DND-41 (cell line): ENCODE data around the gene FAM180A.

Source experiments
- ATAC-seq: fragments of 200-7000 bp; cut with Tn5 transposase; 3 replicates; pipeline ENCODE4 v1.9.1; 2021; ENCODE audit warnings: low read depth; ENCODE audit not compliant: insufficient read depth
- DNase-seq: peaks from one replicate; pipeline ENCODE4 v3.0.0-alpha.2; 2020
- H2AFZ ChIP-seq: 2 replicates; pipeline ENCODE4 v1.6.0; 2012; ENCODE audit warnings: low read depth, low read length
- H3K27ac ChIP-seq: 2 replicates; pipeline ENCODE4 v1.5.1; 2012; ENCODE audit warnings: low read length, inconsistent platforms
- H3K27me3 ChIP-seq: fragments of 200-600 bp; sonication (generic); 2 replicates; pipeline ENCODE4 v1.6.0; 2012; ENCODE audit warnings: low read length, mild to moderate bottlenecking, inconsistent platforms; ENCODE audit not compliant: insufficient read depth, poor library complexity
- H3K36me3 ChIP-seq: 2 replicates; pipeline ENCODE4 v1.5.1; 2012; ENCODE audit warnings: low read length, inconsistent platforms; ENCODE audit not compliant: insufficient read depth
- H3K4me1 ChIP-seq: 2 replicates; pipeline ENCODE4 v1.5.1; 2012; ENCODE audit warnings: mild to moderate bottlenecking, low read length; ENCODE audit not compliant: insufficient read depth
- H3K4me2 ChIP-seq: 2 replicates; pipeline ENCODE4 v1.6.0; 2012; ENCODE audit warnings: mild to moderate bottlenecking, moderate library complexity, low read length, inconsistent platforms; ENCODE audit not compliant: insufficient read depth
- H3K4me3 ChIP-seq, 2 experiments: fragments of 200-600 bp in 1 of 2; shearing (Covaris generic) in 1 of 2; 2 replicates each; pipeline ENCODE4 v1.5.1; 2012 to 2016; ENCODE audit warnings: inconsistent platforms in 2 of 2, low read length in 2 of 2, mild to moderate bottlenecking in 2 of 2, low read depth in 1 of 2, moderate library complexity in 1 of 2
- H3K79me2 ChIP-seq: 2 replicates; pipeline ENCODE4 v1.6.0; 2012; ENCODE audit warnings: low read length, inconsistent platforms; ENCODE audit not compliant: insufficient read depth
- H3K9ac ChIP-seq: 2 replicates; pipeline ENCODE4 v1.6.0; 2012; ENCODE audit warnings: low read depth, mild to moderate bottlenecking, inconsistent platforms, low read length, moderate library complexity
- H3K9me3 ChIP-seq: 2 replicates; pipeline ENCODE4 v1.5.1; 2012; ENCODE audit warnings: low read length, moderate library complexity, mild to moderate bottlenecking, inconsistent platforms; ENCODE audit not compliant: insufficient read depth, severe bottlenecking
- H4K20me1 ChIP-seq: 2 replicates; pipeline ENCODE4 v1.6.0; 2012; ENCODE audit warnings: low read length; ENCODE audit not compliant: insufficient read depth
- EZH2 ChIP-seq: IDR thresholded peaks from 3 replicates; pipeline ENCODE4 v1.6.1; 2012; ENCODE audit warnings: borderline replicate concordance, low read depth, mild to moderate bottlenecking, moderate library complexity, low read length, inconsistent platforms; ENCODE audit not compliant: severe bottlenecking
- TF ChIP-seq, protein P1 (sequence below): IDR thresholded peaks from 2 replicates; pipeline ENCODE4 v1.5.1; 2012; ENCODE audit warnings: borderline replicate concordance, low read length, moderate library complexity, mild to moderate bottlenecking; ENCODE audit not compliant: poor library complexity, severe bottlenecking; ENCODE audit errors: extremely low read depth

Gene FAM180A

GRCh38 chr7:135790371-135790977 is 41.9 kb upstream of the FAM180A start:
- Histone ChIP-seq H3K4me2 (no peak overlapping the region), H3K36me3 (no peaks in the 10 kb centered on the region), H3K27me3 (no peaks in the 10 kb centered on the region), H3K9me3 (no peaks in the 10 kb centered on the region), H3K4me1 (no peaks in the 10 kb centered on the region), H3K27ac (no peak overlapping the region), H2AFZ (no peak overlapping the region), H3K4me3 (no peak overlapping the region), H4K20me1 (no peaks in the 10 kb centered on the region), H3K9ac (no peak overlapping the region), H3K79me2 (no peaks in the 10 kb centered on the region)
- no peak for TF ChIP-seq EZH2
- TF ChIP-seq, protein P1, sequence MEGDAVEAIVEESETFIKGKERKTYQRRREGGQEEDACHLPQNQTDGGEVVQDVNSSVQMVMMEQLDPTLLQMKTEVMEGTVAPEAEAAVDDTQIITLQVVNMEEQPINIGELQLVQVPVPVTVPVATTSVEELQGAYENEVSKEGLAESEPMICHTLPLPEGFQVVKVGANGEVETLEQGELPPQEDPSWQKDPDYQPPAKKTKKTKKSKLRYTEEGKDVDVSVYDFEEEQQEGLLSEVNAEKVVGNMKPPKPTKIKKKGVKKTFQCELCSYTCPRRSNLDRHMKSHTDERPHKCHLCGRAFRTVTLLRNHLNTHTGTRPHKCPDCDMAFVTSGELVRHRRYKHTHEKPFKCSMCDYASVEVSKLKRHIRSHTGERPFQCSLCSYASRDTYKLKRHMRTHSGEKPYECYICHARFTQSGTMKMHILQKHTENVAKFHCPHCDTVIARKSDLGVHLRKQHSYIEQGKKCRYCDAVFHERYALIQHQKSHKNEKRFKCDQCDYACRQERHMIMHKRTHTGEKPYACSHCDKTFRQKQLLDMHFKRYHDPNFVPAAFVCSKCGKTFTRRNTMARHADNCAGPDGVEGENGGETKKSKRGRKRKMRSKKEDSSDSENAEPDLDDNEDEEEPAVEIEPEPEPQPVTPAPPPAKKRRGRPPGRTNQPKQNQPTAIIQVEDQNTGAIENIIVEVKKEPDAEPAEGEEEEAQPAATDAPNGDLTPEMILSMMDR, result no peak
- ATAC-seq (no peak), DNase-seq (no peak)

DNA sequence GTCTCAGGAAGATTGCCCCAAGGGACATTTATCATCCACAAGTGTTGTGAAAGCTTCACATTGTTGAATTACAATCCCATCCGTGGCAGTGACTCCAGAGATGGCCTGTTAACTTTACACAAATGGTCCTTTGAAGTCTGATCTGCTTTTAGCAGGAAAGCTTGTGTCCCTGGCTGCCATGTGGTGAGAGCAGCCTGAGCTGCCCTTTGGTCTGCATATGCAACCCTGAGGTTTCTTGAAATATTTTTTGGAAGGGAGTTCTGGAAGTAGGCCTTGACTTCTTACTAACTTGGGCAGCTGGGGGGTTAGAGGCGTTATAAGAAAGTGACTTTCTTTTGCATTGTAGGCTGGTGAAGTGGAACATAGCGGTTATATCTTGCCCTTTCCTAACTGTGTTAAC is 41.3 kb upstream of the FAM180A start:
- no peak overlapping the region for H3K4me3 ChIP-seq
- H4K20me1 ChIP-seq, result no peaks in the 10 kb centered on the region
- H3K27me3 ChIP-seq, result peaks cover 4% of the 10 kb centered on the region
- no peak overlapping the region for H3K4me2 ChIP-seq
- no peaks in the 10 kb centered on the region for H3K79me2 ChIP-seq
- no peak for TF ChIP-seq EZH2
- TF ChIP-seq, protein P1, result no peak
- no peaks in the 10 kb centered on the region for H3K4me1 ChIP-seq
- DNase-seq (no peak), ATAC-seq (no peak)
- no peak overlapping the region for H3K9ac ChIP-seq
- H3K9me3 ChIP-seq, result no peaks in the 10 kb centered on the region
- no peak overlapping the region for H2AFZ ChIP-seq
- H3K36me3 ChIP-seq, result no peaks in the 10 kb centered on the region
- H3K27ac ChIP-seq, result no peak overlapping the region

GRCh38 chr7:135789431-135789830 is 40.8 kb upstream of the FAM180A start:
- H3K36me3 ChIP-seq, result no peaks in the 10 kb centered on the region
- no peak overlapping the region for H2AFZ ChIP-seq
- no peaks in the 10 kb centered on the region for H3K9me3 ChIP-seq
- DNase-seq (no peak), ATAC-seq (no peak)
- no peaks in the 10 kb centered on the region for H4K20me1 ChIP-seq
- H3K4me3 ChIP-seq, result no peak overlapping the region
- no peak overlapping the region for H3K4me2 ChIP-seq
- no peak overlapping the region for H3K27ac ChIP-seq
- H3K9ac ChIP-seq, result no peak overlapping the region
- peaks cover 7% of the 10 kb centered on the region for H3K27me3 ChIP-seq
- H3K79me2 ChIP-seq, result no peaks in the 10 kb centered on the region
- H3K4me1 ChIP-seq, result no peaks in the 10 kb centered on the region
- TF ChIP-seq, protein P1, result no peak

DNA sequence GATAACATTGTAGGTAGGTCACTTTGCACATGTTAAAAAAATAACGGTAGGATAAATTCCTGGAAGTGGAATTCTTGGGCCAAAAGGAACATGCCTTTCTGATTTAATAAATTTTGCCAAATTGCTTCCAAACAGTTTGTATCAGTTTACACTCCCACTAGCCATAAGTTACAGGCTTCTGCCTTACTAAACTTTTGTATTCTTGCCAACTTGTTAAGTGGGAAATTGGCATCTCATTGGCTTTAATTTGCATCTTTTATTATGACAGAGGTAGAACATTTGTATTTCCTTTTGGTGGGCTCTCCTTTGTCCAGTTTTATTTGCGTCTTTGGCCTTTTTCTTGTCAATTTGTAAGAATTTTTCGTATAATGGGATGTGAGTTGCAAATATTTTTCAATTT is 38.3 kb upstream of the FAM180A start:
- DNase-seq (no peak), ATAC-seq (no peak)
- no peaks in the 10 kb centered on the region for H3K79me2 ChIP-seq
- no peaks in the 10 kb centered on the region for H3K9me3 ChIP-seq
- H3K9ac ChIP-seq, result no peak overlapping the region
- no peak overlapping the region for H3K4me3 ChIP-seq
- H3K4me2 ChIP-seq, result no peak overlapping the region
- no peak overlapping the region for H3K27ac ChIP-seq
- TF ChIP-seq, protein P1, result no peak
- no peak for TF ChIP-seq EZH2
- H3K27me3 ChIP-seq, result peaks cover 16% of the 10 kb centered on the region
- no peak overlapping the region for H2AFZ ChIP-seq
- H4K20me1 ChIP-seq, result no peaks in the 10 kb centered on the region
- no peaks in the 10 kb centered on the region for H3K4me1 ChIP-seq
- H3K36me3 ChIP-seq, result no peaks in the 10 kb centered on the region
